HCT116 (cell line): ENCODE measurements around the gene ABI3. TPM values are rescaled to one million over a fixed set of nuclear protein-coding genes. Genes with fewer than 3 reads are reported as not detected.

ENCODE experiments used
- ATAC-seq: fragments of 200-7000 bp; cut with Tn5 transposase; 2 replicates; pipeline ENCODE4 v1.9.1; 2020; ENCODE audit warnings: mild to moderate bottlenecking, moderate library complexity
- BruUV-seq: library from RNA; stranded (reverse); fragments of 400-500 nt; replicated peaks from 2 replicates; lab custom pipeline; 2021; lab: Mats Ljungman, UMichigan
- CTCF ChIA-PET: fragments of 300-600 bp; sonication (Branson Sonifier 250); formaldehyde crosslinking; loops from one replicate; lab custom pipeline; 2021; ENCODE audit warnings: antibody characterized with exemption; lab: Charles Lee
- POLR2A ChIA-PET: fragments of 300-600, 350-600 bp; sonication (Branson Sonifier 250); formaldehyde crosslinking; loops from one replicate; lab custom pipeline; 2021; ENCODE audit warnings: antibody characterized with exemption; lab: Charles Lee
- RAD21 ChIA-PET, 2 experiments: fragments of 300-600 bp; sonication (Branson Sonifier 250); formaldehyde crosslinking; loops; one replicate each; lab custom pipeline; 2023; ENCODE audit warnings: low total read pairs in 2 of 2; ENCODE audit not compliant: uncharacterized antibody in 2 of 2, unreplicated experiment in 2 of 2, low non-redundant PET in 1 of 2; lab: Charles Lee
- DNase-seq: peaks from one replicate; pipeline ENCODE4 v3.0.0-alpha.2; 2010; ENCODE audit warnings: low read depth, low spot score
- H2AFZ ChIP-seq: fragments of 200-600 bp; shearing (Covaris generic), sonication (generic); 2 replicates; pipeline ENCODE4 v1.6.1; 2017; ENCODE audit warnings: low read depth, mixed run types, mixed read lengths, antibody characterized with exemption, low read length; ENCODE audit not compliant: poor library complexity, severe bottlenecking
- H3K27ac ChIP-seq: 2 replicates; pipeline ENCODE4 v1.5.1; 2012; ENCODE audit warnings: low read depth, low read length
- H3K27me3 ChIP-seq: fragments of 200-600 bp; sonication (generic); 2 replicates; pipeline ENCODE4 v1.6.1; 2016; ENCODE audit warnings: mixed run types, low read length, mixed read lengths; ENCODE audit not compliant: insufficient read depth
- H3K36me3 ChIP-seq, 2 experiments: fragments of 200-500 bp in 1 of 2; fragments of 200-600 bp in 1 of 2; sonication (Bioruptor generic) in 1 of 2; sonication (generic) in 1 of 2; 2 replicates each; pipeline versions ENCODE4 v1.5.1 to v1.6.1; 2014 to 2016; ENCODE audit warnings: low read length in 2 of 2, inconsistent platforms in 1 of 2, mixed read lengths in 1 of 2, mixed run types in 1 of 2; ENCODE audit not compliant: insufficient read depth in 2 of 2, control insufficient read depth in 1 of 2
- H3K4me1 ChIP-seq, 2 experiments: fragments of 200-600 bp in 1 of 2; sonication (generic) in 1 of 2; 2 replicates each; pipeline versions ENCODE4 v1.5.1 to v1.6.1; 2012 to 2017; ENCODE audit warnings: low read length in 2 of 2, inconsistent platforms in 1 of 2, mild to moderate bottlenecking in 1 of 2, mixed read lengths in 1 of 2, mixed run types in 1 of 2, moderate library complexity in 1 of 2; ENCODE audit not compliant: insufficient read depth in 2 of 2, control insufficient read depth in 1 of 2
- H3K4me2 ChIP-seq: fragments of 200-600 bp; sonication (generic); 2 replicates; pipeline ENCODE4 v1.6.1; 2017; ENCODE audit warnings: mixed run types, low read length, mixed read lengths
- H3K4me3 ChIP-seq, 2 experiments: fragments of 200-600 bp in 1 of 2; sonication (generic) in 1 of 2; replicated peaks in 1 of 2; 2 replicates each; pipeline ENCODE4 v1.5.1; 2011 to 2016; ENCODE audit warnings: low read length in 2 of 2, control low read depth in 1 of 2, low read depth in 1 of 2, mild to moderate bottlenecking in 1 of 2, mixed read lengths in 1 of 2, mixed run types in 1 of 2
- H3K79me2 ChIP-seq: fragments of 200-600 bp; sonication (generic); 2 replicates; pipeline ENCODE4 v1.6.1; 2017; ENCODE audit warnings: mild to moderate bottlenecking, mixed run types, low read length, moderate library complexity, mixed read lengths; ENCODE audit not compliant: insufficient read depth
- H3K9ac ChIP-seq: fragments of 200-600 bp; sonication (generic); 2 replicates; pipeline ENCODE4 v1.6.1; 2016; ENCODE audit warnings: low read length, mixed read lengths
- H3K9me2 ChIP-seq: fragments of 200-600 bp; sonication (generic), shearing (Covaris generic); 2 replicates; pipeline ENCODE4 v1.6.1; 2017; ENCODE audit warnings: mixed run types, mild to moderate bottlenecking, moderate library complexity; ENCODE audit not compliant: insufficient read depth
- H3K9me3 ChIP-seq, 2 experiments: fragments of 200-500 bp in 1 of 2; fragments of 200-600 bp in 1 of 2; sonication (Bioruptor generic) in 1 of 2; sonication (generic) in 1 of 2; 2 replicates each; pipeline ENCODE4 v1.6.1; 2014 to 2017; ENCODE audit warnings: low read length in 2 of 2, mixed read lengths in 2 of 2, inconsistent platforms in 1 of 2, low read depth in 1 of 2, mild to moderate bottlenecking in 1 of 2, mixed run types in 1 of 2, moderate library complexity in 1 of 2; ENCODE audit not compliant: control insufficient read depth in 1 of 2, insufficient read depth in 1 of 2
- H4K20me1 ChIP-seq: fragments of 200-600 bp; sonication (generic), shearing (Covaris generic); 2 replicates; pipeline ENCODE4 v1.6.1; 2017; ENCODE audit warnings: mixed run types, mild to moderate bottlenecking, moderate library complexity; ENCODE audit not compliant: insufficient read depth
- CBX3 ChIP-seq: IDR thresholded peaks from 2 replicates; pipeline ENCODE4 v1.6.1; 2012; ENCODE audit warnings: low read depth
- CEBPB ChIP-seq: IDR thresholded peaks from 2 replicates; pipeline ENCODE4 v1.6.1; 2012; ENCODE audit warnings: low read depth
- EGR1 ChIP-seq: IDR thresholded peaks from 2 replicates; pipeline ENCODE4 v1.6.1; 2012; ENCODE audit warnings: low read depth
- ELF1 ChIP-seq: IDR thresholded peaks from 2 replicates; pipeline ENCODE4 v1.6.1; 2012; ENCODE audit warnings: low read depth, borderline replicate concordance
- EZH2phosphoT487 ChIP-seq: fragments of 200-600 bp; IDR thresholded peaks from 2 replicates; pipeline ENCODE4 v1.6.1; 2018; ENCODE audit warnings: antibody characterized with exemption, borderline replicate concordance
- FOSL1 ChIP-seq: IDR thresholded peaks from 2 replicates; pipeline ENCODE4 v1.6.1; 2012; ENCODE audit warnings: low read depth
- JUND ChIP-seq: IDR thresholded peaks from 2 replicates; pipeline ENCODE4 v1.6.1; 2012
- POLR2A ChIP-seq: IDR thresholded peaks from 2 replicates; pipeline ENCODE4 v1.7.0; 2011; ENCODE audit warnings: borderline replicate concordance; ENCODE audit not compliant: insufficient read depth, insufficient read length; ENCODE audit errors: extremely low read depth
- RAD21 ChIP-seq: IDR thresholded peaks from 2 replicates; pipeline ENCODE4 v1.6.1; 2012; ENCODE audit warnings: low read depth, mild to moderate bottlenecking
- SP1 ChIP-seq: IDR thresholded peaks from 2 replicates; pipeline ENCODE4 v1.6.1; 2012; ENCODE audit warnings: low read depth
- YY1 ChIP-seq: IDR thresholded peaks from 2 replicates; pipeline ENCODE4 v1.6.1; 2011; ENCODE audit warnings: low read length, low read depth, moderate library complexity, mild to moderate bottlenecking; ENCODE audit not compliant: insufficient replicate concordance; ENCODE audit errors: extremely low read depth
- ZFX ChIP-seq: fragments of 450-650 bp; IDR thresholded peaks from 2 replicates; pipeline ENCODE4 v1.6.1; 2017
- intact Hi-C: fragments of 100-400 bp; cut with micrococcal nuclease; formaldehyde crosslinking; loops from 2 replicates; pipeline ENCODE4 v1.10.0; 2022
- total RNA-seq: library from RNA; stranded (reverse); gene quantifications from one replicate; pipeline ENCODE4 v1.2.1, GENCODE V29; 2021; ENCODE audit not compliant: unreplicated experiment
- TF ChIP-seq, protein P1 (sequence below): IDR thresholded peaks from 2 replicates; pipeline ENCODE4 v1.6.1; 2012
- TF ChIP-seq, protein P2 (sequence below): IDR thresholded peaks from 2 replicates; pipeline ENCODE4 v1.6.1; 2011; ENCODE audit warnings: mild to moderate bottlenecking, low read length, moderate library complexity; ENCODE audit not compliant: insufficient replicate concordance; ENCODE audit errors: extremely low read depth
- TF ChIP-seq, protein P3 (sequence below), 3 experiments: fragments of 200-600 bp in 1 of 3; sonication (generic) in 1 of 3; IDR thresholded peaks in 2 of 3; conservative IDR thresholded peaks in 1 of 3; 2 replicates each; pipeline ENCODE4 v1.5.1; 2012 to 2017; ENCODE audit warnings: low read depth in 2 of 3, low read length in 2 of 3, antibody characterized with exemption in 1 of 3, borderline replicate concordance in 1 of 3, control low read depth in 1 of 3, mild to moderate bottlenecking in 1 of 3, mixed read lengths in 1 of 3, mixed run types in 1 of 3, moderate library complexity in 1 of 3; ENCODE audit not compliant: insufficient read depth in 1 of 3

Gene ABI3
- total RNA-seq, 1 experiment from 2014 or later: 0.12 TPM

- H2AFZ ChIP-seq: peak overlapping the region; percentile 74
These were observed 49.1 kb downstream of the ABI3 start for GRCh38 chr17:49259663-49260010.

More at GRCh38 chr17:49259663-49260010, 49.1 kb downstream of the ABI3 start:
- Histone ChIP-seq H3K4me1 (peaks cover 15 to 28% of the 10 kb centered on the region in 2 experiments), H3K9ac (peak overlapping the region; percentile 82), H3K4me3 (peak overlapping the region; percentile 55 to 77), H3K36me3 (no peaks in the 10 kb centered on the region), H3K9me3 (no peaks in the 10 kb centered on the region), H3K4me2 (peak overlapping the region; percentile 97), H3K9me2 (no peaks in the 10 kb centered on the region), H4K20me1 (no peaks in the 10 kb centered on the region), H3K79me2 (no peaks in the 10 kb centered on the region), H3K27me3 (no peaks in the 10 kb centered on the region), H3K27ac (peak overlapping the region; percentile 88)
- RAD21 ChIA-PET: no interaction called here
- no peak for DNase-seq
- CTCF ChIA-PET: interaction anchor here (0.7 to 1.3 kb wide), 2 partner anchors 32 to 297 kb away, joined by 3 to 4 read pairs; no protein-coding TSS in a partner anchor
- intact Hi-C loops: no loop called here
- TSS peak; percentile 66 for BruUV-seq
- POLR2A ChIA-PET: interaction anchor here (0.6 to 1.6 kb wide), 4 partner anchors 30 to 442 kb away, joined by 3 to 6 read pairs (median 3); no protein-coding TSS in a partner anchor
- no peak for ATAC-seq
- no peak for TF ChIP-seq JUND
- TF ChIP-seq CEBPB: no peak
- TF ChIP-seq ELF1: no peak
- no peak for TF ChIP-seq YY1
- no peak for TF ChIP-seq RAD21
- TF ChIP-seq FOSL1: no peak
- TF ChIP-seq, protein P1, sequence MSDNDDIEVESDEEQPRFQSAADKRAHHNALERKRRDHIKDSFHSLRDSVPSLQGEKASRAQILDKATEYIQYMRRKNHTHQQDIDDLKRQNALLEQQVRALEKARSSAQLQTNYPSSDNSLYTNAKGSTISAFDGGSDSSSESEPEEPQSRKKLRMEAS: no peak
- TF ChIP-seq CBX3: no peak
- TF ChIP-seq SP1: no peak
- no peak for TF ChIP-seq EZH2phosphoT487
- no peak for TF ChIP-seq EGR1
- no peak for TF ChIP-seq POLR2A
- TF ChIP-seq, protein P2, sequence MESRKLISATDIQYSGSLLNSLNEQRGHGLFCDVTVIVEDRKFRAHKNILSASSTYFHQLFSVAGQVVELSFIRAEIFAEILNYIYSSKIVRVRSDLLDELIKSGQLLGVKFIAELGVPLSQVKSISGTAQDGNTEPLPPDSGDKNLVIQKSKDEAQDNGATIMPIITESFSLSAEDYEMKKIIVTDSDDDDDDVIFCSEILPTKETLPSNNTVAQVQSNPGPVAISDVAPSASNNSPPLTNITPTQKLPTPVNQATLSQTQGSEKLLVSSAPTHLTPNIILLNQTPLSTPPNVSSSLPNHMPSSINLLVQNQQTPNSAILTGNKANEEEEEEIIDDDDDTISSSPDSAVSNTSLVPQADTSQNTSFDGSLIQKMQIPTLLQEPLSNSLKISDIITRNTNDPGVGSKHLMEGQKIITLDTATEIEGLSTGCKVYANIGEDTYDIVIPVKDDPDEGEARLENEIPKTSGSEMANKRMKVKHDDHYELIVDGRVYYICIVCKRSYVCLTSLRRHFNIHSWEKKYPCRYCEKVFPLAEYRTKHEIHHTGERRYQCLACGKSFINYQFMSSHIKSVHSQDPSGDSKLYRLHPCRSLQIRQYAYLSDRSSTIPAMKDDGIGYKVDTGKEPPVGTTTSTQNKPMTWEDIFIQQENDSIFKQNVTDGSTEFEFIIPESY: no peak
- TF ChIP-seq, protein P3, sequence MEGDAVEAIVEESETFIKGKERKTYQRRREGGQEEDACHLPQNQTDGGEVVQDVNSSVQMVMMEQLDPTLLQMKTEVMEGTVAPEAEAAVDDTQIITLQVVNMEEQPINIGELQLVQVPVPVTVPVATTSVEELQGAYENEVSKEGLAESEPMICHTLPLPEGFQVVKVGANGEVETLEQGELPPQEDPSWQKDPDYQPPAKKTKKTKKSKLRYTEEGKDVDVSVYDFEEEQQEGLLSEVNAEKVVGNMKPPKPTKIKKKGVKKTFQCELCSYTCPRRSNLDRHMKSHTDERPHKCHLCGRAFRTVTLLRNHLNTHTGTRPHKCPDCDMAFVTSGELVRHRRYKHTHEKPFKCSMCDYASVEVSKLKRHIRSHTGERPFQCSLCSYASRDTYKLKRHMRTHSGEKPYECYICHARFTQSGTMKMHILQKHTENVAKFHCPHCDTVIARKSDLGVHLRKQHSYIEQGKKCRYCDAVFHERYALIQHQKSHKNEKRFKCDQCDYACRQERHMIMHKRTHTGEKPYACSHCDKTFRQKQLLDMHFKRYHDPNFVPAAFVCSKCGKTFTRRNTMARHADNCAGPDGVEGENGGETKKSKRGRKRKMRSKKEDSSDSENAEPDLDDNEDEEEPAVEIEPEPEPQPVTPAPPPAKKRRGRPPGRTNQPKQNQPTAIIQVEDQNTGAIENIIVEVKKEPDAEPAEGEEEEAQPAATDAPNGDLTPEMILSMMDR (IDR thresholded peaks at IDR 0.05 in 2 of 3, conservative IDR thresholded peaks at IDR 0.05 in 1 of 3; ENCODE audit: borderline replicate concordance in 1 of 3, insufficient read depth in 1 of 3, low read depth in 2 of 3, low read length in 2 of 3): no peak
- no peak for TF ChIP-seq ZFX
